Left lung (tissue), 10 donors: Measurements from ENCODE around the gene SH3PXD2A. TPM values are rescaled to one million over a fixed set of nuclear protein-coding genes. Genes with fewer than 3 reads are reported as not detected.

Experiments used
- ATAC-seq: fragments of 200-7000 bp; cut with Tn5 transposase; one replicate; pipeline ENCODE4 v1.9.1; 2020; ENCODE audit warnings: moderate library complexity
- DNase-seq, 4 donors: peaks; one replicate each; pipeline ENCODE4 v3.0.0-alpha.2; 2013 to 2020
- H3K27ac ChIP-seq, 2 donors: fragments of 200-600 bp; sonication (generic) in 1 of 2; one replicate each; pipeline versions ENCODE4 v1.5.0 to v1.8.0; 2020 to 2021
- H3K27me3 ChIP-seq, 2 donors: fragments of 200-600 bp; sonication (generic) in 1 of 2; one replicate each; pipeline versions ENCODE4 v1.5.0 to v1.8.0; 2020 to 2021
- H3K36me3 ChIP-seq, 2 donors: fragments of 200-600 bp; sonication (generic) in 1 of 2; one replicate each; pipeline versions ENCODE4 v1.5.0 to v1.8.0; 2020 to 2021
- H3K4me1 ChIP-seq, 2 donors: fragments of 200-600 bp; one replicate each; pipeline ENCODE4 v1.8.0; 2021
- H3K4me3 ChIP-seq, 2 donors: fragments of 200-600 bp; sonication (generic) in 1 of 2; one replicate each; pipeline versions ENCODE4 v1.5.0 to v1.8.0; 2020 to 2021; ENCODE audit warnings: mild to moderate bottlenecking in 1 of 2
- H3K9me3 ChIP-seq, 2 donors: fragments of 200-600 bp; sonication (generic) in 1 of 2; one replicate each; pipeline versions ENCODE4 v1.5.0 to v1.8.0; 2020 to 2021
- intact Hi-C, 2 donors: fragments of 100-400 bp; cut with DNase I; formaldehyde crosslinking; loops; one replicate each; pipeline versions ENCODE4 v1.11.2 to v1.14.2; 2022
- polyA plus RNA-seq, 6 donors: library from polyadenylated mRNA; unstranded; fragments of 120-200 nt; gene quantifications; one replicate each; pipeline ENCODE4 v1.2.1, GENCODE V29; 2013; ENCODE audit not compliant: insufficient read length in 6 of 6
- total RNA-seq, 2 donors: library from RNA; stranded (reverse); fragmentation: NEBNext Ultra II Directional; extraction: Animal tissue kit (Norgen Biotek cat#: 25700); gene quantifications; one replicate each; pipeline ENCODE4 v1.2.1, GENCODE V29; 2021
- TF ChIP-seq, protein P1 (sequence below), 2 donors: fragments of 200-600 bp; sonication (generic) in 1 of 2; IDR thresholded peaks; one replicate each; pipeline versions ENCODE4 v1.5.0 to v1.8.0; 2021; ENCODE audit warnings: antibody characterized with exemption in 2 of 2
- donor health status: DM: no; HTN: yes; CAD: no.
- donor health status: DM: no; HTN: no; CAD: no.

Gene SH3PXD2A
- total and polyA plus RNA-seq, 8 donors, result 44.8 to 117 (median 91.7) TPM

DNA sequence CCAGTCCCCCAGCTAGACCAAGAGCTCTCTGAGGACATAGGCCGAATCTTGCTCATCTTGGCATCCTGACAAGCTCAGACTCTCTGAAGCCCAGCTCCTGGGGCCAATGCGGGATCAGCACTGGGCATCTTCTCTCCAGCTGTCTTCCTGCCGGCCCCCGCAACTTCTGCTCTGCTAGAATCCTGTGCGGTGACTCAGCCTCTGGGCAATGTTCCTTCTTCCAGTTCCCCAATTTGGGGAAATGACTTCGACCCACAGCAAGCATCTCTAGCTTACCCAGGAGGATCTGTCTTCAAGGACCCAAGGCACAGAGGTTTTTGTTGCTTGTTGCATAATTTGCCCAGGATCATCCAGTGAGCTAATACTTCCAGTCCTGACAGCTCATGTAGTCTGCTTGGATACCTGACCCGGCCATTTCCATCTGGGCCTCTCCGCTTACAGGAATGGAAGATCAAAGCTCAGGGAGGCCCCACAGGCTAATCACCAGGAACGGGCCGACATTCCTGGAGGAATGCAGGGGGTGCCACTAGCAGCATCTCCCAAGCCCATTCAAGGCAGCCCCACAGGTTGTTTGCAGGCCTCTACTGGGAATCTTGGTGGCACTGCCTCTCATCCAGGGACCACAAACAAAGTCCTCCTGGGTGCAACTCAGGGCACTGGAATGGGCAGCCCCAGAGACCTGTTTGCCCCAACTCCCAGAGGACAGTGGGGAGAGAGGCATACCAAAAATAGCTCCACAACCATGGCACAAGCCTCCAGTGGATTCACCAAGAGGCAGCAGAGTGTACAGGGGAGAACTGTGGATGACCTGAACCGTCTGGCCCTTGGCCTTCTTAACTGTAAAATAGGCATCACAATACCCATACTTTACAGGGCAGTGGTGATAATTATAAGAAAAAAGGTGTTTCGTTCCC lies 210.0 kb downstream of the SH3PXD2A start:
- Histone ChIP-seq H3K27ac (peak overlapping the region in 1 of 2 donors; percentile 7), H3K27me3 (no peaks in the 10 kb centered on the region), H3K9me3 (no peaks in the 10 kb centered on the region), H3K4me1 (peaks cover 15 to 22% of the 10 kb centered on the region in 2 donors), H3K4me3 (no peak overlapping the region), H3K36me3 (peaks cover 0 to 6% of the 10 kb centered on the region in 2 donors)
- intact Hi-C loops, result no loop called here
- TF ChIP-seq, protein P1, sequence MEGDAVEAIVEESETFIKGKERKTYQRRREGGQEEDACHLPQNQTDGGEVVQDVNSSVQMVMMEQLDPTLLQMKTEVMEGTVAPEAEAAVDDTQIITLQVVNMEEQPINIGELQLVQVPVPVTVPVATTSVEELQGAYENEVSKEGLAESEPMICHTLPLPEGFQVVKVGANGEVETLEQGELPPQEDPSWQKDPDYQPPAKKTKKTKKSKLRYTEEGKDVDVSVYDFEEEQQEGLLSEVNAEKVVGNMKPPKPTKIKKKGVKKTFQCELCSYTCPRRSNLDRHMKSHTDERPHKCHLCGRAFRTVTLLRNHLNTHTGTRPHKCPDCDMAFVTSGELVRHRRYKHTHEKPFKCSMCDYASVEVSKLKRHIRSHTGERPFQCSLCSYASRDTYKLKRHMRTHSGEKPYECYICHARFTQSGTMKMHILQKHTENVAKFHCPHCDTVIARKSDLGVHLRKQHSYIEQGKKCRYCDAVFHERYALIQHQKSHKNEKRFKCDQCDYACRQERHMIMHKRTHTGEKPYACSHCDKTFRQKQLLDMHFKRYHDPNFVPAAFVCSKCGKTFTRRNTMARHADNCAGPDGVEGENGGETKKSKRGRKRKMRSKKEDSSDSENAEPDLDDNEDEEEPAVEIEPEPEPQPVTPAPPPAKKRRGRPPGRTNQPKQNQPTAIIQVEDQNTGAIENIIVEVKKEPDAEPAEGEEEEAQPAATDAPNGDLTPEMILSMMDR (IDR thresholded peaks at IDR 0.05), result no peak
- peak; percentile 41 for ATAC-seq
- peak in 1 of 4 donors; percentile 67 for DNase-seq

DNA sequence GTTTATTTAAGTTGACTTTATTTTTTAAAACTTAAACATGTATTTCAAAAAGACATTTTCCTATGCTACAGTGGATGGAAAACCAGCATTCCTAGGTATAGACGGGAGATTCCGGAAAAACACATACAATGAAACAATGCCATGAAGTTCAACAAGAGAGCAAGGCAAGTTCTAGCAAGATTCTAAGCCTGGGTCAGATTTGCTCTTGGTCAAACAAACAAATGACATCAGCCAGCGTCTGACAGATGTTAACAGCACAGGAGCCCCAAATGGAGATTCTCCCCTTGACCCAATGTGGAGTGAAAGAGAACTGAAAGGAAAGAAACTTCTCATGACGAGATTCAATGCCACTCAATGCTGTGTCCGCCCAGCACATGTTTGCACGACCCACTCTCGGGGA lies 212.0 kb downstream of the SH3PXD2A start:
- TF ChIP-seq, protein P1 (IDR thresholded peaks at IDR 0.05), result no peak
- Histone ChIP-seq H3K27ac (no peak overlapping the region), H3K36me3 (peaks cover 0 to 6% of the 10 kb centered on the region in 2 donors), H3K9me3 (no peaks in the 10 kb centered on the region), H3K27me3 (no peaks in the 10 kb centered on the region), H3K4me3 (no peak overlapping the region), H3K4me1 (peaks cover 8 to 19% of the 10 kb centered on the region in 2 donors)
- intact Hi-C loops, result no loop called here
- DNase-seq (no peak), ATAC-seq (no peak)

DNA sequence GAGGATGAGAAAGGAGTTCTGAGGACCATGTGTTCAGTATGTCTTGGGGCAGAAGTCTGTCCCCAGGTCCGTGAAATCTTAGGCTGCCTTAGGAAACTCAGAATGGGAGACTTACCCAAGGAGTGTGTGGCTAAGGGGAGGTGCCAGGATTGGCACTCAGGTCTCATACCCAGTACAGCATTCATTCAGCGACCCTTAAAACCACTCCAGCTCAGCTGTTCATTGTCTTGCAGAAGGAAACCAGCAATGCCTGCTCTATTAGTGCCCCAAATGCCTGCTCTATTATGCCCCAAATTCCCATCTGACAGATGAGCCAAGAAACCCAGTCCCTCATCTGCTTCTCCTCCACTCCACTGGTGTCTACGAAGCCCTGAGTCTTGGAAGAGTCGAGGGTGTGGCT lies 214.1 kb downstream of the SH3PXD2A start:
- Histone ChIP-seq H3K9me3 (no peaks in the 10 kb centered on the region), H3K4me1 (peaks cover 12 to 25% of the 10 kb centered on the region in 2 donors), H3K27ac (no peak overlapping the region), H3K4me3 (no peak overlapping the region), H3K36me3 (no peaks in the 10 kb centered on the region), H3K27me3 (no peaks in the 10 kb centered on the region)
- intact Hi-C loops, result no loop called here
- ATAC-seq (no peak), DNase-seq (no peak)
- TF ChIP-seq, protein P1 (IDR thresholded peaks at IDR 0.05), result no peak

DNA sequence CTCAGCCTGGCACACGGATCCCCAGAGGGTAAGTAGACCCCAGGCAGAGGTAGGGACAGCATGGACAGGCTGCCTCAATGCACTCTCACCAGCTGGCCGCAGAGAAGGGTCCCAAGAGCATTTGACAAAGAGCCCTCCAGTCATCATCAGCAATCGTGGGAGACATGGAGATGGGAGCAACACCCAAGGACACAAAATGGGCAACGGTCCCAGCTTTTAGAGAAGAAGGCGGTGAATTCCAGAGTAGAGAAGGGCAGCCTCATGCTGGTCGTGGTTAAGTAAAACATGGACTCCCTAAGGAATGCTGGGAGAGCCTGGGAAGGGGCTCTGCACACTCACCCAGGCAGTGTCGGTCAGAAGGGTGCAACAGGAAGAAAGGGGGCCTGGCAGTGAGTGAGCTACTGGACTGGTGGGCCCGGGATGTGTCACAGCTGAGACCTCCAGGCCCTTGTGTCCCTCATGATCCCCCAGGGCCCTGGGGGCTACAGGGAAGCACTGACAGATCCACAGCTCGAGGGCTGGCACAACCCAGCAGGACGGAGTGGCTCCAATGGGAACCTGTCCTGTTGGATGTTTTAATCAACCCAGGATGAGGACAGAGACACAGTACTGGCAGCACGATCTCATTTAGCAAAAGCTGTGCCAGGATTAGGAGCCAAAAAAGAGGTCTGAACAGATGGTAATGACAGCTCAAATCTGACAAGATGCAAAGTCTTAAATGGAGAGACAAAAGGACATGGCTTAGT lies 214.8 kb downstream of the SH3PXD2A start:
- no peak overlapping the region for H3K27ac ChIP-seq
- peaks cover 12 to 20% of the 10 kb centered on the region in 2 donors for H3K4me1 ChIP-seq
- no peaks in the 10 kb centered on the region for H3K27me3 ChIP-seq
- ATAC-seq (no peak), DNase-seq (no peak)
- H3K4me3 ChIP-seq, result no peak overlapping the region
- TF ChIP-seq, protein P1 (IDR thresholded peaks at IDR 0.05), result no peak
- intact Hi-C loops, result no loop called here
- no peaks in the 10 kb centered on the region for H3K36me3 ChIP-seq
- H3K9me3 ChIP-seq, result no peaks in the 10 kb centered on the region

DNA sequence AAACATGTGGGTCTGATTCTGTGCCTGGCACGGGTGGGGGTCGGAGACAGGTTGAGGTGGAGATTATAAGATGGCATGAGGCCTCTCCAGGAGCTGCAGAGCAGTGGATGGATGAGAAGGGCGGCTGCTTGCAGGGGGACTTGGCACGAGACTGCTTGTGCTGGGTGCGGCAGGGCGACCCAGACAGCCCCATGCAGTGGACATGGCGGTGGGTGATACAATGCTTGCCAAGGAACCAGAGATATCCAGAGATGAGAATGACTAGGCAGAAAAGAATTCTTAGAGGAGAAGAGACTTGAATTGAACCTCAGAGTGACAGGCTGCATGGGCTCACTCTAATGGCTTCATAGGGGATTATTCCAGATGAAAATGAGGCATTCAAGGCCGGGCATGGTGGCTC lies 216.4 kb downstream of the SH3PXD2A start:
- TF ChIP-seq, protein P1 (IDR thresholded peaks at IDR 0.05), result no peak
- no peak for DNase-seq
- intact Hi-C loops, result no loop called here
- Histone ChIP-seq H3K9me3 (no peaks in the 10 kb centered on the region), H3K4me1 (peaks cover 8 to 12% of the 10 kb centered on the region in 2 donors), H3K4me3 (no peak overlapping the region), H3K27ac (peak overlapping the region in 1 of 2 donors; percentile 71), H3K36me3 (no peaks in the 10 kb centered on the region), H3K27me3 (no peaks in the 10 kb centered on the region)
- ATAC-seq, result no peak
